Brain microvascular endothelial cell (primary cell): Measurements from ENCODE around the gene C1orf115.

ENCODE experiments used
- DNase-seq: peaks from one replicate; pipeline ENCODE4 v3.0.0-alpha.2; 2020
- H3K27ac ChIP-seq: fragments of 250-450 bp; sonication (Bioruptor Pico); 2 replicates; pipeline ENCODE4 v1.5.1; 2020; ENCODE audit warnings: mild to moderate bottlenecking, moderate library complexity
- H3K27me3 ChIP-seq: fragments of 250-450 bp; sonication (Bioruptor Pico); replicated peaks from 2 replicates; pipeline ENCODE4 v1.5.1; 2020; ENCODE audit warnings: mild to moderate bottlenecking
- H3K36me3 ChIP-seq: fragments of 250-450 bp; sonication (Bioruptor Pico); replicated peaks from 2 replicates; pipeline ENCODE4 v1.5.1; 2020; ENCODE audit warnings: mild to moderate bottlenecking
- H3K4me3 ChIP-seq: 2 replicates; pipeline ENCODE4 v1.5.1; 2011; ENCODE audit warnings: low read depth, mild to moderate bottlenecking, control low read depth, low read length, moderate library complexity
- in situ Hi-C: cut with HindIII; loops from 2 replicates; pipeline ENCODE4 v1.10.0; 2017; ENCODE audit warnings: low sequenced_read_pairs, low pct_ligation_motif_present
- TF ChIP-seq, protein P1 (sequence below): IDR thresholded peaks from 2 replicates; pipeline ENCODE4 v1.5.1; 2011; ENCODE audit warnings: low read depth, mild to moderate bottlenecking, moderate library complexity, low read length, control low read depth, inconsistent platforms; ENCODE audit errors: missing control alignments

C1orf115 gene

DNA sequence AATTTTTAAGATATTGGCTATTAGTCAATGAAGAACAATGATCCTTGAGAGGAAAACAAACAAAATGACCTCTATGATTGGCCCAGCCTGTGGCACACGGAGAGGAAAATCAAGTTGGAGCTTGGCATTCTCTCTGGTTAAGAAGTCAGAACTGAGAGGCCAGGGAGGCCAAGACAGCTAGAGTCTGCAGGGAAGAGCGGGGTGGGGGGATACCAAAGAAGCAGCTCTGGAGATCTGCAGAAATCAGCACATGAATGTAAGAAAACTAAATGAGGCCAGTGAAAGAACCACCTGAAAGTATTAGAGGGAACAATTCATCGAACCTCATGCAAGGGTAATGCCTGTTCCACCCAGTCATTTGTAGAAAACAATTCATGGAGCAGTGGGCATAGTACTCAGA lies 23.8 kb upstream of the C1orf115 start:
- Histone ChIP-seq H3K36me3 (no peaks in the 10 kb centered on the region), H3K27me3 (no peaks in the 10 kb centered on the region), H3K4me3 (no peak overlapping the region), H3K27ac (no peak overlapping the region)
- DNase-seq, result no peak
- TF ChIP-seq, protein P1, sequence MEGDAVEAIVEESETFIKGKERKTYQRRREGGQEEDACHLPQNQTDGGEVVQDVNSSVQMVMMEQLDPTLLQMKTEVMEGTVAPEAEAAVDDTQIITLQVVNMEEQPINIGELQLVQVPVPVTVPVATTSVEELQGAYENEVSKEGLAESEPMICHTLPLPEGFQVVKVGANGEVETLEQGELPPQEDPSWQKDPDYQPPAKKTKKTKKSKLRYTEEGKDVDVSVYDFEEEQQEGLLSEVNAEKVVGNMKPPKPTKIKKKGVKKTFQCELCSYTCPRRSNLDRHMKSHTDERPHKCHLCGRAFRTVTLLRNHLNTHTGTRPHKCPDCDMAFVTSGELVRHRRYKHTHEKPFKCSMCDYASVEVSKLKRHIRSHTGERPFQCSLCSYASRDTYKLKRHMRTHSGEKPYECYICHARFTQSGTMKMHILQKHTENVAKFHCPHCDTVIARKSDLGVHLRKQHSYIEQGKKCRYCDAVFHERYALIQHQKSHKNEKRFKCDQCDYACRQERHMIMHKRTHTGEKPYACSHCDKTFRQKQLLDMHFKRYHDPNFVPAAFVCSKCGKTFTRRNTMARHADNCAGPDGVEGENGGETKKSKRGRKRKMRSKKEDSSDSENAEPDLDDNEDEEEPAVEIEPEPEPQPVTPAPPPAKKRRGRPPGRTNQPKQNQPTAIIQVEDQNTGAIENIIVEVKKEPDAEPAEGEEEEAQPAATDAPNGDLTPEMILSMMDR, result no peak
- in situ Hi-C loops, result no loop called here

DNA sequence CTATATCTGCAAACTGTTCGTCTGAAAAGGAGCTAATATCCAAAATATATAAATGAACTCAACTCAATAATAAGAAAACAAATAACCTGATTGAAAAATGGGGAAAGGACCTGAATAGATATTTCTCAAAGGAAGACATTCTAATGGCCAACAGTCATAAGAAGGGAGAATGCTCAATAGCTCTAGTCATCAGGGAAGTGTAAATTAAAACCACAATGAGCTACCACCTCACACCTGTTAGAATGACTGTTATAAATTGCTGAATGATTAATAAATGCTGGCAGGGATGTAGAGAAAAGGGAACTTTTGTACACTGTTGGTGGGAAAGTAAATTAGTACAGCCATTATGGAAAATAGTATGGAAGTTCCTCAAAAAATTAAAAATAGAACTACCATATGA lies 21.2 kb upstream of the C1orf115 start:
- DNase-seq, result no peak
- in situ Hi-C loops, result no loop called here
- no peak overlapping the region for H3K4me3 ChIP-seq
- TF ChIP-seq, protein P1, result no peak
- H3K27ac ChIP-seq, result no peak overlapping the region
- no peaks in the 10 kb centered on the region for H3K36me3 ChIP-seq
- no peaks in the 10 kb centered on the region for H3K27me3 ChIP-seq

GRCh38 chr1:220670365-220670764 lies 19.8 kb upstream of the C1orf115 start:
- in situ Hi-C loops, result no loop called here
- no peak for DNase-seq
- Histone ChIP-seq H3K4me3 (no peak overlapping the region), H3K36me3 (no peaks in the 10 kb centered on the region), H3K27me3 (no peaks in the 10 kb centered on the region), H3K27ac (no peak overlapping the region)
- TF ChIP-seq, protein P1, result no peak

DNA sequence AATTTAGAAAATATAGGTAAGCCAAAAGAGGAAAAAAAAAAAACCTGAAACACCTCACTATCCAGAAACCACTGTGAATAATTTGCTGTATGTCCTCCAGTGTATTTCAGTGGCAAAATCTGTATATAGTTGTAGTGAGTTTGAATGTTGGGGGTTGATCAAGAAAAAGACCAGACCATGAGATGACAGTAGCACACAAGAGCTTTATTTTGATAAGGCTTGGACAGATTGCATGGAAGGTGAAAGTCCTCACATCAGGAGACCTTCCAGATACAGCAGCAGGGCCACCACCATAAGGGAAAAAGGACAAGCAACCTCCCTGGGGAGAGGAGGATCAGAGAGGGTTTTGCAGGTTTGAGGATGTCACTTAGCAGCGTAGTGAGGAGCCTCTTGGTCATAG lies 16.2 kb upstream of the C1orf115 start:
- TF ChIP-seq, protein P1, result no peak
- Histone ChIP-seq H3K27me3 (no peaks in the 10 kb centered on the region), H3K27ac (no peak overlapping the region), H3K36me3 (no peaks in the 10 kb centered on the region), H3K4me3 (no peak overlapping the region)
- in situ Hi-C loops, result no loop called here
- DNase-seq, result no peak

GRCh38 chr1:220677251-220677650 lies 12.9 kb upstream of the C1orf115 start:
- no peak for DNase-seq
- TF ChIP-seq, protein P1, result no peak
- Histone ChIP-seq H3K27me3 (no peaks in the 10 kb centered on the region), H3K27ac (no peak overlapping the region), H3K4me3 (no peak overlapping the region), H3K36me3 (no peaks in the 10 kb centered on the region)
- in situ Hi-C loops, result no loop called here

- Histone ChIP-seq H3K36me3 (no peaks in the 10 kb centered on the region), H3K4me3 (no peak overlapping the region), H3K27ac (no peak overlapping the region), H3K27me3 (no peaks in the 10 kb centered on the region)
- no peak for DNase-seq
- TF ChIP-seq, protein P1, result peak; percentile 84
- in situ Hi-C loops, result no loop called here
Measured at GRCh38 chr1:220680085-220680687, 10.0 kb upstream of the C1orf115 start.
